Measurements from ENCODE around the gene LAD1.

The LAD1 gene

GRCh38 chr1:201360901-201361651 is 38.0 kb downstream of the LAD1 start:
- TF ChIP-seq CTCF (IDR thresholded peaks at IDR 0.05; ENCODE audit: insufficient read depth, missing control alignments) = no peak
- FAIRE-seq (no peak), DNase-seq (ENCODE audit: insufficient read length, low spot score) (no peak)

- DNase-seq (ENCODE audit: insufficient read length, low spot score) = no peak
- no peak for TF ChIP-seq CTCF (IDR thresholded peaks at IDR 0.05; ENCODE audit: insufficient read depth, missing control alignments)
- FAIRE-seq = no peak
Measured at GRCh38 chr1:201360486-201360885, 38.6 kb downstream of the LAD1 start.

GRCh38 chr1:201359873-201360210 is 39.3 kb downstream of the LAD1 start:
- DNase-seq (ENCODE audit: insufficient read length, low spot score) = no peak
- FAIRE-seq = no peak
- TF ChIP-seq CTCF (IDR thresholded peaks at IDR 0.05; ENCODE audit: insufficient read depth, missing control alignments) = no peak

GRCh38 chr1:201359031-201359872 is 39.9 kb downstream of the LAD1 start:
- TF ChIP-seq CTCF (IDR thresholded peaks at IDR 0.05; ENCODE audit: insufficient read depth, missing control alignments) = no peak
- DNase-seq (ENCODE audit: insufficient read length, low spot score) = no peak
- FAIRE-seq = no peak

- FAIRE-seq = no peak
- TF ChIP-seq CTCF (IDR thresholded peaks at IDR 0.05; ENCODE audit: insufficient read depth, missing control alignments) = no peak
- no peak for DNase-seq (ENCODE audit: insufficient read length, low spot score)
Measured at GRCh38 chr1:201358596-201358995, 40.5 kb downstream of the LAD1 start.

GRCh38 chr1:201357636-201358348 is 41.3 kb downstream of the LAD1 start:
- no peak for FAIRE-seq
- no peak for TF ChIP-seq CTCF (IDR thresholded peaks at IDR 0.05; ENCODE audit: insufficient read depth, missing control alignments)
- no peak for DNase-seq (ENCODE audit: insufficient read length, low spot score)

Measured in D721Med (cell line).